Neural cell (in vitro differentiated cells): ENCODE measurements around the gene UQCR11.

Experiments
- EP300 ChIP-seq: fragments of 450-650 bp; conservative IDR thresholded peaks from 2 replicates; pipeline ENCODE4 v1.6.1; 2014; ENCODE audit warnings: antibody characterized with exemption, mild to moderate bottlenecking, moderate library complexity; ENCODE audit not compliant: poor library complexity, severe bottlenecking
- EZH2 ChIP-seq: fragments of 200-600, 300-800 bp; shearing (Covaris generic), sonication (generic); IDR thresholded peaks from 2 replicates; pipeline ENCODE4 v1.6.1; 2014; ENCODE audit warnings: antibody characterized with exemption, low read length, borderline replicate concordance, mild to moderate bottlenecking; ENCODE audit not compliant: insufficient read depth, poor library complexity, severe bottlenecking
- POLR2AphosphoS5 ChIP-seq: IDR thresholded peaks from 2 replicates; pipeline ENCODE4 v1.6.1; 2012
- REST ChIP-seq: IDR thresholded peaks from 2 replicates; pipeline ENCODE4 v1.6.1; 2012; ENCODE audit warnings: borderline replicate concordance
- SMC3 ChIP-seq: fragments of 450-650 bp; conservative IDR thresholded peaks from 2 replicates; pipeline ENCODE4 v1.6.1; 2014; ENCODE audit warnings: antibody characterized with exemption, mild to moderate bottlenecking, moderate library complexity; ENCODE audit not compliant: poor library complexity
- TAF1 ChIP-seq: IDR thresholded peaks from 2 replicates; pipeline ENCODE4 v1.6.1; 2012; ENCODE audit warnings: low read depth
- TF ChIP-seq, protein P1 (sequence below): fragments of 450-650 bp; IDR thresholded peaks from 2 replicates; pipeline ENCODE4 v1.5.1; 2014; ENCODE audit warnings: antibody characterized with exemption, mild to moderate bottlenecking, moderate library complexity; ENCODE audit not compliant: poor library complexity, severe bottlenecking

- TF ChIP-seq, protein P1, sequence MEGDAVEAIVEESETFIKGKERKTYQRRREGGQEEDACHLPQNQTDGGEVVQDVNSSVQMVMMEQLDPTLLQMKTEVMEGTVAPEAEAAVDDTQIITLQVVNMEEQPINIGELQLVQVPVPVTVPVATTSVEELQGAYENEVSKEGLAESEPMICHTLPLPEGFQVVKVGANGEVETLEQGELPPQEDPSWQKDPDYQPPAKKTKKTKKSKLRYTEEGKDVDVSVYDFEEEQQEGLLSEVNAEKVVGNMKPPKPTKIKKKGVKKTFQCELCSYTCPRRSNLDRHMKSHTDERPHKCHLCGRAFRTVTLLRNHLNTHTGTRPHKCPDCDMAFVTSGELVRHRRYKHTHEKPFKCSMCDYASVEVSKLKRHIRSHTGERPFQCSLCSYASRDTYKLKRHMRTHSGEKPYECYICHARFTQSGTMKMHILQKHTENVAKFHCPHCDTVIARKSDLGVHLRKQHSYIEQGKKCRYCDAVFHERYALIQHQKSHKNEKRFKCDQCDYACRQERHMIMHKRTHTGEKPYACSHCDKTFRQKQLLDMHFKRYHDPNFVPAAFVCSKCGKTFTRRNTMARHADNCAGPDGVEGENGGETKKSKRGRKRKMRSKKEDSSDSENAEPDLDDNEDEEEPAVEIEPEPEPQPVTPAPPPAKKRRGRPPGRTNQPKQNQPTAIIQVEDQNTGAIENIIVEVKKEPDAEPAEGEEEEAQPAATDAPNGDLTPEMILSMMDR: no peak
- no peak for TF ChIP-seq POLR2AphosphoS5
- TF ChIP-seq REST: no peak
- no peak for TF ChIP-seq TAF1
- TF ChIP-seq EZH2: no peak
- TF ChIP-seq EP300: no peak
- no peak for TF ChIP-seq SMC3
Measured at GRCh38 chr19:1584500-1585242, 20.6 kb downstream of the UQCR11 start.
